SU-DHL-6 (cell line): Measurements from ENCODE around the gene TMEM63B.

Experiments
- CTCF ChIP-seq: fragments of 200-600 bp; sonication (generic); IDR thresholded peaks from one replicate; pipeline ENCODE4 v1.5.1; 2017; ENCODE audit warnings: antibody characterized with exemption, mild to moderate bottlenecking, low read length, moderate library complexity; ENCODE audit not compliant: insufficient read depth, poor library complexity, severe bottlenecking
- EZH2phosphoT487 ChIP-seq: fragments of 200-600 bp; sonication (generic), shearing (Covaris generic); conservative IDR thresholded peaks from 2 replicates; pipeline ENCODE4 v1.6.1; 2018; ENCODE audit warnings: mild to moderate bottlenecking, antibody characterized with exemption, low read length, moderate library complexity, mixed read lengths

- TF ChIP-seq CTCF, result no peak
- no peak for TF ChIP-seq EZH2phosphoT487
These were observed 18.5 kb downstream of the TMEM63B start for GRCh38 chr6:44145839-44146238.
